ENCODE measurements around the gene GRPEL2.

Gene GRPEL2

GRCh38 chr5:149345147-149345891, at the start of gene GRPEL2:
TSS of gene GRPEL2 (plus strand) at chr5:149345499. CDS start at chr5:149345540, 41 bp downstream.
- H3K4me3 ChIP-seq (ENCODE audit: low read length): peak within 1 kb of the TSS; percentile 98
- H3K9ac ChIP-seq (ENCODE audit: low read depth, low read length): peak within 1 kb of the TSS; percentile 97
- no peaks in the 10 kb centered on the region for H3K9me3 ChIP-seq (ENCODE audit: insufficient read depth, low read depth, low read length)
- peaks cover 35% of the 10 kb centered on the region for H3K36me3 ChIP-seq (ENCODE audit: insufficient read depth, low read depth, low read length)
- H3K27me3 ChIP-seq (ENCODE audit: insufficient read depth, low read length): no peaks in the 10 kb centered on the region
- H3K27ac ChIP-seq (ENCODE audit: low read length): peak within 1 kb of the TSS; percentile 85
- peaks cover 3% of the 10 kb centered on the region; the same call in 1 of the 2 replicates for H3K4me1 ChIP-seq (ENCODE audit: insufficient read depth, low read length)

- Histone ChIP-seq H3K4me3 (ENCODE audit: low read length) (no peak overlapping the region), H3K4me1 (ENCODE audit: insufficient read depth, low read length) (peaks cover 10% of the 10 kb centered on the region), H3K9me3 (ENCODE audit: insufficient read depth, low read depth, low read length) (no peaks in the 10 kb centered on the region), H3K27me3 (ENCODE audit: insufficient read depth, low read length) (no peaks in the 10 kb centered on the region), H3K9ac (ENCODE audit: low read depth, low read length) (no peak overlapping the region), H3K27ac (ENCODE audit: low read length) (no peak overlapping the region), H3K36me3 (ENCODE audit: insufficient read depth, low read depth, low read length) (no peaks in the 10 kb centered on the region)
Measured at GRCh38 chr5:149297340-149298025, 47.8 kb upstream of the GRPEL2 start.

- H3K27me3 ChIP-seq (ENCODE audit: insufficient read depth, low read length): no peaks in the 10 kb centered on the region
- no peaks in the 10 kb centered on the region for H3K36me3 ChIP-seq (ENCODE audit: insufficient read depth, low read depth, low read length)
- H3K9ac ChIP-seq (ENCODE audit: low read depth, low read length): no peak overlapping the region
- no peak overlapping the region for H3K4me3 ChIP-seq (ENCODE audit: low read length)
- peaks cover 10% of the 10 kb centered on the region for H3K4me1 ChIP-seq (ENCODE audit: insufficient read depth, low read length)
- H3K27ac ChIP-seq (ENCODE audit: low read length): no peak overlapping the region
- no peaks in the 10 kb centered on the region for H3K9me3 ChIP-seq (ENCODE audit: insufficient read depth, low read depth, low read length)
Measured at GRCh38 chr5:149298163-149298562, 47.1 kb upstream of the GRPEL2 start.

- H3K27me3 ChIP-seq (ENCODE audit: insufficient read depth, low read length): no peaks in the 10 kb centered on the region
Measured at GRCh38 chr5:149298842-149299404, 46.4 kb upstream of the GRPEL2 start.

GRCh38 chr5:149299451-149300054, 45.7 kb upstream of the GRPEL2 start:
- no peak overlapping the region for H3K4me3 ChIP-seq (ENCODE audit: low read length)
- H3K36me3 ChIP-seq (ENCODE audit: insufficient read depth, low read depth, low read length): no peaks in the 10 kb centered on the region
- peaks cover 8% of the 10 kb centered on the region for H3K4me1 ChIP-seq (ENCODE audit: insufficient read depth, low read length)
- no peak overlapping the region for H3K27ac ChIP-seq (ENCODE audit: low read length)
- no peak overlapping the region for H3K9ac ChIP-seq (ENCODE audit: low read depth, low read length)
- no peaks in the 10 kb centered on the region for H3K9me3 ChIP-seq (ENCODE audit: insufficient read depth, low read depth, low read length)
- H3K27me3 ChIP-seq (ENCODE audit: insufficient read depth, low read length): no peaks in the 10 kb centered on the region

More at GRCh38 chr5:149298842-149299404, 46.4 kb upstream of the GRPEL2 start:
- H3K4me1 ChIP-seq (ENCODE audit: insufficient read depth, low read length): peaks cover 10% of the 10 kb centered on the region
- H3K27ac ChIP-seq (ENCODE audit: low read length): no peak overlapping the region
- no peaks in the 10 kb centered on the region for H3K9me3 ChIP-seq (ENCODE audit: insufficient read depth, low read depth, low read length)
- H3K9ac ChIP-seq (ENCODE audit: low read depth, low read length): no peak overlapping the region
- no peaks in the 10 kb centered on the region for H3K36me3 ChIP-seq (ENCODE audit: insufficient read depth, low read depth, low read length)
- no peak overlapping the region for H3K4me3 ChIP-seq (ENCODE audit: low read length)

GRCh38 chr5:149300441-149300840, 44.9 kb upstream of the GRPEL2 start:
- H3K27ac ChIP-seq (ENCODE audit: low read length): no peak overlapping the region
- H3K9me3 ChIP-seq (ENCODE audit: insufficient read depth, low read depth, low read length): no peaks in the 10 kb centered on the region
- no peak overlapping the region for H3K9ac ChIP-seq (ENCODE audit: low read depth, low read length)
- H3K27me3 ChIP-seq (ENCODE audit: insufficient read depth, low read length): no peaks in the 10 kb centered on the region
- no peaks in the 10 kb centered on the region; the same call in 1 of the 2 replicates for H3K4me1 ChIP-seq (ENCODE audit: insufficient read depth, low read length)
- H3K36me3 ChIP-seq (ENCODE audit: insufficient read depth, low read depth, low read length): no peaks in the 10 kb centered on the region
- H3K4me3 ChIP-seq (ENCODE audit: low read length): no peak overlapping the region

GRCh38 chr5:149301049-149301743, 44.1 kb upstream of the GRPEL2 start:
- Histone ChIP-seq H3K36me3 (ENCODE audit: insufficient read depth, low read depth, low read length) (no peaks in the 10 kb centered on the region), H3K4me3 (ENCODE audit: low read length) (no peak overlapping the region), H3K9ac (ENCODE audit: low read depth, low read length) (no peak overlapping the region), H3K27me3 (ENCODE audit: insufficient read depth, low read length) (no peaks in the 10 kb centered on the region), H3K27ac (ENCODE audit: low read length) (no peak overlapping the region), H3K4me1 (ENCODE audit: insufficient read depth, low read length) (no peaks in the 10 kb centered on the region; the same call in 1 of the 2 replicates), H3K9me3 (ENCODE audit: insufficient read depth, low read depth, low read length) (no peaks in the 10 kb centered on the region)

- Histone ChIP-seq H3K36me3 (ENCODE audit: insufficient read depth, low read depth, low read length) (no peaks in the 10 kb centered on the region), H3K27ac (ENCODE audit: low read length) (no peak overlapping the region), H3K4me3 (ENCODE audit: low read length) (no peak overlapping the region), H3K9me3 (ENCODE audit: insufficient read depth, low read depth, low read length) (no peaks in the 10 kb centered on the region), H3K4me1 (ENCODE audit: insufficient read depth, low read length) (no peaks in the 10 kb centered on the region), H3K9ac (ENCODE audit: low read depth, low read length) (no peak overlapping the region), H3K27me3 (ENCODE audit: insufficient read depth, low read length) (no peaks in the 10 kb centered on the region)
Measured at GRCh38 chr5:149301744-149302380, 43.4 kb upstream of the GRPEL2 start.

GRCh38 chr5:149302641-149303040, 42.7 kb upstream of the GRPEL2 start:
- no peak overlapping the region for H3K9ac ChIP-seq (ENCODE audit: low read depth, low read length)

GRCh38 chr5:149303210-149303609, 42.1 kb upstream of the GRPEL2 start:
- Histone ChIP-seq H3K27me3 (ENCODE audit: insufficient read depth, low read length) (no peaks in the 10 kb centered on the region), H3K4me3 (ENCODE audit: low read length) (no peak overlapping the region), H3K9ac (ENCODE audit: low read depth, low read length) (no peak overlapping the region), H3K36me3 (ENCODE audit: insufficient read depth, low read depth, low read length) (no peaks in the 10 kb centered on the region), H3K4me1 (ENCODE audit: insufficient read depth, low read length) (no peaks in the 10 kb centered on the region), H3K27ac (ENCODE audit: low read length) (no peak overlapping the region), H3K9me3 (ENCODE audit: insufficient read depth, low read depth, low read length) (no peaks in the 10 kb centered on the region)

More at GRCh38 chr5:149302641-149303040, 42.7 kb upstream of the GRPEL2 start:
- Histone ChIP-seq H3K9me3 (ENCODE audit: insufficient read depth, low read depth, low read length) (no peaks in the 10 kb centered on the region), H3K4me3 (ENCODE audit: low read length) (no peak overlapping the region), H3K4me1 (ENCODE audit: insufficient read depth, low read length) (no peaks in the 10 kb centered on the region), H3K27me3 (ENCODE audit: insufficient read depth, low read length) (no peaks in the 10 kb centered on the region), H3K36me3 (ENCODE audit: insufficient read depth, low read depth, low read length) (no peaks in the 10 kb centered on the region), H3K27ac (ENCODE audit: low read length) (no peak overlapping the region)
